Hepatocyte (in vitro differentiated cells): ENCODE results near the gene CASTOR1.

Source experiments
- EZH2 ChIP-seq: fragments of 200-600 bp; sonication (generic); IDR thresholded peaks from 2 replicates; pipeline ENCODE4 v1.6.1; 2016; ENCODE audit warnings: antibody characterized with exemption, mild to moderate bottlenecking, borderline replicate concordance
- EZH2phosphoT487 ChIP-seq: fragments of 200-600 bp; sonication (generic); IDR thresholded peaks from one replicate; pipeline ENCODE4 v1.6.1; 2018; ENCODE audit warnings: antibody characterized with exemption, mild to moderate bottlenecking, low read depth, moderate library complexity; ENCODE audit not compliant: unreplicated experiment, severe bottlenecking
- TF ChIP-seq, protein P1 (sequence below): fragments of 200-600 bp; sonication (generic); IDR thresholded peaks from 2 replicates; pipeline ENCODE4 v1.5.1; 2016; ENCODE audit warnings: antibody characterized with exemption, mild to moderate bottlenecking; ENCODE audit not compliant: poor library complexity

GRCh38 chr22:30317778-30318177 is 28.5 kb upstream of the CASTOR1 start:
- TF ChIP-seq EZH2 = no peak
- TF ChIP-seq, protein P1, sequence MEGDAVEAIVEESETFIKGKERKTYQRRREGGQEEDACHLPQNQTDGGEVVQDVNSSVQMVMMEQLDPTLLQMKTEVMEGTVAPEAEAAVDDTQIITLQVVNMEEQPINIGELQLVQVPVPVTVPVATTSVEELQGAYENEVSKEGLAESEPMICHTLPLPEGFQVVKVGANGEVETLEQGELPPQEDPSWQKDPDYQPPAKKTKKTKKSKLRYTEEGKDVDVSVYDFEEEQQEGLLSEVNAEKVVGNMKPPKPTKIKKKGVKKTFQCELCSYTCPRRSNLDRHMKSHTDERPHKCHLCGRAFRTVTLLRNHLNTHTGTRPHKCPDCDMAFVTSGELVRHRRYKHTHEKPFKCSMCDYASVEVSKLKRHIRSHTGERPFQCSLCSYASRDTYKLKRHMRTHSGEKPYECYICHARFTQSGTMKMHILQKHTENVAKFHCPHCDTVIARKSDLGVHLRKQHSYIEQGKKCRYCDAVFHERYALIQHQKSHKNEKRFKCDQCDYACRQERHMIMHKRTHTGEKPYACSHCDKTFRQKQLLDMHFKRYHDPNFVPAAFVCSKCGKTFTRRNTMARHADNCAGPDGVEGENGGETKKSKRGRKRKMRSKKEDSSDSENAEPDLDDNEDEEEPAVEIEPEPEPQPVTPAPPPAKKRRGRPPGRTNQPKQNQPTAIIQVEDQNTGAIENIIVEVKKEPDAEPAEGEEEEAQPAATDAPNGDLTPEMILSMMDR = no peak
- no peak for TF ChIP-seq EZH2phosphoT487
